Stimulated activated CD8-positive, alpha-beta memory T cell treated with anti-CD3 and anti-CD28 coated beads, Interleukin-12 subunit alpha, Interleukin-12 subunit beta, amount 100 ng/mL, for 24 hours (primary cell): ENCODE measurements around the gene MMAB.

Experiments
- DNase-seq: peaks from one replicate; pipeline ENCODE4 v3.0.0-alpha.2; 2020; ENCODE audit errors: extremely low read depth

The MMAB gene

GRCh38 chr12:109573029-109573913 is at the start of gene MMAB, which contains the start of gene MVK:
Gene MMAB (minus strand): TSS chr12:109573504. CDS start chr12:109573480, 24 bp downstream.
Gene MVK (plus strand): TSS chr12:109573794. CDS start chr12:109574823, 1,029 bp downstream.
- peak; percentile 95 for DNase-seq

- DNase-seq: no peak
These were observed 48.6 kb upstream of the MMAB start for GRCh38 chr12:109621901-109622364.

- DNase-seq: no peak
These were observed 47.9 kb upstream of the MMAB start for GRCh38 chr12:109621211-109621694.

DNA sequence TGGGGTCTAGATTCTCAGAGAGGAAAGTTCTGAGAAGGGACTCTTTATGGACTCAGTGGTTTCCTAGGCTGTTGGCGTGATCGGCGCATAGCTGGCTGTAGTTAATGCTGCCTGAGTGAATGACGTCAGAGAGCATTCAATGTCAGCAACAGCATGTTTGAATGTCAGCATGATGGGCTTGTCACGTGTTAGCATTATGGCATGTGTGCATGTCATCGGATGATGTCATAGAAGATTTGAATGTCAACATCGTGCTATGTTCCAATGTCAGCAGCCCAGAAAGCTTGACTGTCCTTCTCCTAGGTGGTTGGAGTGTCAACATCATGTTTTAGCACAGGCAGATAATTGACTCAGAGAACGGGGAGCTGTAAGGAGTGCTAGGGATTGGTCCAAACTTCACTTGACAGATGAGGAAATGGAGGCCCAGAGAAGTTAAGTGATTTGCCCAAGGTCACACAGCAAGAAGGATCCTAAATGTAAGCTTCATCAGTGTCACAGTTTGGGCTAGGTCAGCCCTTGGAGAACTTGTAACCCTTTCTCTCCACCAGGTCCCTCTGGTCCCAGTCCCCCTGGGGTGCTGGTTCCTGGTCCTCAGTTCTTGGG is 45.8 kb upstream of the MMAB start:
- DNase-seq: no peak

DNA sequence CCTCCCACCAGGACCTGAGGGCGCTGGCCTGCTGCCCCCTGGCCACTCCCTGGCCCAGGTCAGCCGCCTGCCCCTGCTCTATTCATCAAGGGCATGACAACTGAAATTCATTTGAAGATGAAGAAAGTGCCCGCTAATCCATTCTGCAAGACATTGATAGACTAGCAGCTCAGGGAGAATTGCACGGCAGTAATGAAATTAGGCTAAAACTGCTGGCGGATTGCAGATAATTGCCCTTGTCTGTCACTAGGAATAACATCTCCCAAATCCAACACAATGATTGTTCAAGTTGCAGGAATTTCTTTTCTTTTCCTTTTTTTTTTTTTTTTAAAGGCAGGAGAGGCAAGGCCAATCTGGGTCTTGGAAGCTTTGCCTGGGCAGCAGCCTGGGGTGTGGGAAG is 44.8 kb upstream of the MMAB start:
- DNase-seq: no peak

GRCh38 chr12:109617491-109617890 is 44.2 kb upstream of the MMAB start:
- no peak for DNase-seq

DNA sequence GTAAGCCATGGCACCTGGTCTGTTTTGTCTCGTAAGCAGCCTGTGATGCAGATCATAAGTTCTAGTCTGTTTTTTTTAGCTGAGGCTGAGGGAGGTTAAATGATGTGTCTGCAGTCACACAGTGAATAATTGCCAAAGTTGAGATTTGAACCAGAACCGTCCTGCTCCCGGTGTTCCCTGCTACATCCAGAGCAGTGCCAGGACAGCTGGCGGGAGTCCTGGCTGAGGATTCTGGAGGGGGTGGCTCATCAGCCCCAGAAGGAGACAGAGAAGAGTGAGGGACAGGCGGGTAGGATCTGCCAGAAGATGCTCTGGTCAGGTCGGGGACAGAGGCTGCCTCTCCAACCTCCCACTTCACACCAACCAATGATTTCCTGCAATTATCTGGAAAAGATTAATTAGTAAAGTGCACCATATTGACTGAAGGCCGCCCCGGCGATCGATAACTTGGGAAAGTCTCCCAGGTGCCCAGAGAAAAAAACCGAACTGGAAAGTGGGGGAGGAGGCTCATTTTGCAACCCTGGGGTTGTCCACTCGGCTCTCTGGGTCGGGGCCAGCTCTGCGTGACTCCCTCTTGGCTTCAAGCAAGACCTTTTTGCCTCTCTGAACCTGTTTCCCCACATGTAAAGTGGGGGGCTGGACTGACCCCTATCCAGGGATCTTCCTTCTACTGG is 42.4 kb upstream of the MMAB start:
- no peak for DNase-seq

DNA sequence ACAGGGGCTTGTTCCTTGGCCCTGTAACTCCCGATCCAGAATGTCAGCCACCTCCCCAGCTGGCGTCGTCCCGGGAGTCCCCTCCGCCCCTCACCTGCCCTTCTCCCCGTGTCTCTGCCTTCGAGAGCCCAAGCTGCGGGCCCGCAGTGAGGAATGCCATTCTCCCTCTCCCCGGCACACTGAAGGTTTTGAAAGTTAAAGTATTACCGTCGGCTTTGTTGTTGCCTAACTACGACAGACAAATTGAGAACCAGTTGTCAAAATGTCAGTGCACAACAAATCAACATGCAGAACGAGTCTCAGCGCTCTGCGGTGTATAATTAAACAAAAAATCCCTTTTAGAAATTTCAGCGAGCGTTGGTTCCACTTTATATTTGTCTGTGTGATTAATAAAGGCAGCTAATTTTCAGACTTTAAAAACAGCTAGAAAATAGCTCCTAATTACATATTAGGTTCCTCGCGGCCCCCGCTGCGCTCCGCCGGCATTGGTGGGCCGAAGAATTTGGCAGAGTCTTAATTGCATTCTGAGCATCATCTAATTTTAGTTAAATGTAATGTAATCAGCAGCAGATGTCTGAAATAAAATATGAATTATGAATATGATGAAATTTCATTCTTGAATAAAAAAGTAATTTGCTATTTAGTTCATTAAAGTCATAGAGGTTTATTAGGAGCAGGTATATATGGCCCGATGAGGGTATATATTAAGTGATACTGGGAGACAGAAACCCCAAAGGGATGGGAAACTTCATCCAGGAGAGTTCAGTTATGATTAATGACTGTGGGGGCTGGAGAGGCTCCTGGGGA is 40.5 kb upstream of the MMAB start:
- no peak for DNase-seq

GRCh38 chr12:109612975-109613502 is 39.7 kb upstream of the MMAB start:
- no peak for DNase-seq

- DNase-seq: no peak
These were observed 38.7 kb upstream of the MMAB start for GRCh38 chr12:109612003-109612402.

GRCh38 chr12:109611223-109611622 is 37.9 kb upstream of the MMAB start:
- DNase-seq: no peak

DNA sequence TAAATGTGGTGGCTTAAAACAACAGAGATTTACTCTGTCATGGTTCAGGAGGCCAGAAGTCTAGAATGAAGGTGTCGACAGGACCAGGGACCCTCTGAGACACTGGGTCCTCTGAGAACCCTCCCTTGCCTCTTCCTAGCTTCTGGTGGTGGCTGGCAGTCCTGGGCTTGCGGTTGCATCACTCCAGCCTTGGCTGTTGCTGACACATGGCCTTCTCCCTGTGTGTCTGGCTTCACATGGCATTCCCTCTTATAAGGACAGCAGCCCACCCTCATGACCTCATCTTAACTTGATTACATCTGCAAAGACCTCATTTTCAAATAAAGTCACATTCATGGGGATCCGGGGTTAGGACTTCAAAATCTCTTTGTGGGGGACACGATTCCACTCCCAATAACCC is 37.2 kb upstream of the MMAB start:
- no peak for DNase-seq

DNA sequence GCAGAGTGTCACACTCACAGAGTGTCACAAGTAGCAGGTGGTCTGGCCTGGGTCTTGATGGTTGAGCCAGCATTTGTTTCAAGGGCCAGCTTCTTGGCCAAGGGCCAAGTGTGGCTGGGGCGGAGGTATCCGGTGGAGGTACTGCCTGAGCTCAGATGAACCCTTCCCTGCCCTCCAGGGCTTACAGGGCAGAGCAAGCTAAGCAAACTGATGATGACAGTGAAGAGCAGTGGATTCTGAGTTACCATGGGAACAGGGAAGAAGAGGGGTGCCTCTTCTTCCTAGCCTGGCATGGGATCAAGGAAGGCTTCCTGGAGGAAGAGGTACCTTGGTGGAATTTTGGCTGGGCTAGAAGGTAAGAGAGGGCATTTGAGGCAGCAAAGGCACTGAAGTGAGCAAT is 36.0 kb upstream of the MMAB start:
- no peak for DNase-seq

- no peak for DNase-seq
These were observed 35.5 kb upstream of the MMAB start for GRCh38 chr12:109608793-109609192.

DNA sequence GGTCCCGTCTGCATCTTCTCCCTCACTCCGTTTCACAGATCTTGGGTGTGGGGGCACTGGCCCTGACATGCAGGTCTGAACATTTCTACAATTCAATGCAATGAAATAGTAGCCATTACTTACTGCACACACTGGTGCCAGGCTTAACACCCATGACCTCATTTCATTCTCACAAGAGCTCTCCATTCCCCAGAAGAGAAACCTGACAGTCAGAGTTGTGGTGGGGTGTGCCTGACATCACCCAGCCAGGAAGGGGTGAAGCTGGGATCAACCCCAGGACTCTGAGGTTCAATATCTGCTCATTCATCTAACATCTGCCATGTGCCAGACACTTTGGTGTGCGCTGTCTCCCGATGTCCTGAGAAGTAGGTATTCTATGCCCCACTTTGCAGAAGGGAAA is 35.0 kb upstream of the MMAB start:
- no peak for DNase-seq

- DNase-seq: no peak
These were observed 34.3 kb upstream of the MMAB start for GRCh38 chr12:109607618-109608017.

- no peak for DNase-seq
These were observed 33.2 kb upstream of the MMAB start for GRCh38 chr12:109606320-109607028.

DNA sequence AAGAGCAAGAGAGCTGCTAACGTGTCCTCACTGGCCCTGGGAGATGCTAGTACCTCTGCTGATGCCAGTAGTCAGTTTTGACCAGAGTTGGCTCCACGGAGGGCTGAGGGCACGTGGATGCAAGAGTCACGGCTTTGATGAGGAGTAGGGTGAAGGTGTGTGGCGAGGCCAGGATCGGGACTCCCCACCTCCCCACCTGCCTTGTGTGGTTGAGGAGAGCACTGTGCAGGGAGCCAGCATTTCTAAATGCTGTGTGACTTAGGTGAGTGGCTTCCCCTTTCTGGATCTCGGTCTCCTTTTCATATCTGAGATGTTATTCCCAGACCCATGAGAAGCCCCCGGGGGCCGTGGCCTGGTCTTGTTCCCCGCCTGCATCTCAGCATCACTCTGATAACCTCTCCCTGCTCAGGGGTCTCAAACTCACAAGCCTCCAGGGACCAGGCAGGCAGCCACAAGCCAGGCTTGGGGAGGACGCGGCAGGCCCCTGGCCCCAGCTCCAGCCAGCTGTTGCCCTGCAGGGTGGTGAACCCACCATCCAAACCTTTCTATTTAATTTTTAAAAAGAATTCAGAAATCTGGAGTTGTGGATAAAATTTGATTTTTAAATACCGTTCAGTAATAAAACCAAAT is 32.4 kb upstream of the MMAB start:
- no peak for DNase-seq

DNA sequence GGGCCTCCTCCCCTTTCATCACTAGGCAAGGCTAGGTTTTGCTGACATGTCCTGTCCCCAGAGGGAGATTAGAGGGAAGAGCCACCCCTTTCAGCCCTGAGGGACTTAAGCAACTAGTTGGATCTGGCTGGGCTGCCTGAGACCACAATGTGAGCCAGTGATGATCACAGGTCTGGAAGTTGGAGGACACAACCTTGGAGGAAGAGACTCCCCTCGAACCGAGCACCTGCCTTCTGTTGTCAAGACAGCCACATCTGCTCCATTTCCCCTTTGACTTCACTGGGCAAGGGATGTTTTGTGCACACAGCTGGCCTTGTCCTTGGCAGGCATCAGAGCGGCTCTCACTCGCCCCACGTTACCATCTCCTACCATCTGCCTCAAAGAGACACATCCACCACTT is 31.7 kb upstream of the MMAB start:
- DNase-seq: no peak

GRCh38 chr12:109604132-109604585 is 30.9 kb upstream of the MMAB start:
- DNase-seq: no peak
